ENCODE results near the gene KCNH8.

The KCNH8 gene

GRCh38 chr3:19547665-19548464 is 399.6 kb downstream of the KCNH8 start:
- no peak for DNase-seq (ENCODE audit: low read depth)
- H3K4me3 ChIP-seq (ENCODE audit: low read depth, low read length): no peak overlapping the region
- TF ChIP-seq CTCF (IDR thresholded peaks at IDR 0.05; ENCODE audit: insufficient read depth, low read depth, low read length, missing control alignments): no peak

- H3K4me3 ChIP-seq (ENCODE audit: low read depth, low read length): peak overlapping the region; percentile 4
- peak; percentile 61 for DNase-seq (ENCODE audit: low read depth)
- TF ChIP-seq CTCF (IDR thresholded peaks at IDR 0.05; ENCODE audit: insufficient read depth, low read depth, low read length, missing control alignments): no peak
Measured at GRCh38 chr3:19559724-19560442, 411.6 kb downstream of the KCNH8 start.

GRCh38 chr3:19573644-19574043 is 425.3 kb downstream of the KCNH8 start:
- H3K4me3 ChIP-seq (ENCODE audit: low read depth, low read length): no peak overlapping the region
- TF ChIP-seq CTCF (IDR thresholded peaks at IDR 0.05; ENCODE audit: insufficient read depth, low read depth, low read length, missing control alignments): no peak
- no peak for DNase-seq (ENCODE audit: low read depth)

- TF ChIP-seq CTCF (IDR thresholded peaks at IDR 0.05; ENCODE audit: insufficient read depth, low read depth, low read length, missing control alignments): no peak
- no peak for DNase-seq (ENCODE audit: low read depth)
- no peak overlapping the region for H3K4me3 ChIP-seq (ENCODE audit: low read depth, low read length)
Measured at GRCh38 chr3:19574268-19574667, 426.0 kb downstream of the KCNH8 start.

- no peak for DNase-seq (ENCODE audit: low read depth)
- TF ChIP-seq CTCF (IDR thresholded peaks at IDR 0.05; ENCODE audit: insufficient read depth, low read depth, low read length, missing control alignments): no peak
- no peak overlapping the region for H3K4me3 ChIP-seq (ENCODE audit: low read depth, low read length)
Measured at GRCh38 chr3:19576343-19576742, 428.0 kb downstream of the KCNH8 start.
